HG02981 (cell line): Measurements from ENCODE around the gene CSN2.
"Not testable (repeated sequence)": the region's sequence is repeated elsewhere in the genome, so short reads cannot be mapped to it uniquely, and the experiment has no call there.

Experiments used
- ATAC-seq: cut with Tn5 transposase; IDR thresholded peaks from one replicate; pipeline ENCODE4 v1.9.1; 2021; ENCODE audit warnings: mild to moderate bottlenecking, moderate library complexity; ENCODE audit not compliant: unreplicated experiment

CSN2 gene, protein sequence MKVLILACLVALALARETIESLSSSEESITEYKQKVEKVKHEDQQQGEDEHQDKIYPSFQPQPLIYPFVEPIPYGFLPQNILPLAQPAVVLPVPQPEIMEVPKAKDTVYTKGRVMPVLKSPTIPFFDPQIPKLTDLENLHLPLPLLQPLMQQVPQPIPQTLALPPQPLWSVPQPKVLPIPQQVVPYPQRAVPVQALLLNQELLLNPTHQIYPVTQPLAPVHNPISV

DNA sequence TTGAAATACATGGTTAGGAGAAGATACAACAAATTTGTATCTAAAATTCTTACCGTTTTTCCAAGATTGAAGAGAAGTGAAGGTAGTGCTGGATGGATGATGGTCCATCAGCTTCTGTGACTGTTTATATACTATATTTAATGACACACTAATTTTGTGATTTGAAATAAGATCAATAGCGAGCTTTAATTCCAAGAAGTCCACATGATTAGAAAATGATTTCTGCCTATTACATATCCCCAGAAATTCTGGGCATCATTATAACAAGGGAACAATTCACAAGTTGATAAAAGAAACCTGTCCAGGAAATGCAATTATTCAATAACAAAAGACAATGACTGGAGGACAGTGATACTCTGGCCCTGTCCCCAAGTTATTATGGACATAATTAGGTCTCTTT is at the start of gene CSN2:
CSN2 (minus strand) TSS at position 101 of the 400 bp plus-strand sequence. CDS start 4,733 bp downstream, outside the sequence.
- no peak for ATAC-seq

DNA sequence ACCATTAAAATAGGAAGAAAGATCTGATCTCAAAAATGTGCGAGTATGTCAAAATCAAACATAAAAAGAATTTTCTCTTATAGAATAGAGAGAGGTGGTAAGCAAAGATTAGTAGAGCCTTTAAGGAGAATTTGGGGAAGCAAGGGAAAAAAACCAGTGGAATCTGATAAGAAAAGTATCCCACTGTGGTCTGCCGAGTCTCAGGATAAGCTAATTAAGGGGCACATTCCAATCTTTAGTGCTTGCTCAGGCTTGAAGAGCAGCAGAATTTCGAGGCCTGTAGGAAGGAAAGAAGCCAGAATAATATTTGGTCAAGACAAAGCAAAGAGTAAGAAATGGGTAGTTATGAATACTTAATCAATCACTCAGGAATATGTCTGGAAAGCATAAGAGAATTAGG is 43.2 kb upstream of the CSN2 start:
- no peak for ATAC-seq

DNA sequence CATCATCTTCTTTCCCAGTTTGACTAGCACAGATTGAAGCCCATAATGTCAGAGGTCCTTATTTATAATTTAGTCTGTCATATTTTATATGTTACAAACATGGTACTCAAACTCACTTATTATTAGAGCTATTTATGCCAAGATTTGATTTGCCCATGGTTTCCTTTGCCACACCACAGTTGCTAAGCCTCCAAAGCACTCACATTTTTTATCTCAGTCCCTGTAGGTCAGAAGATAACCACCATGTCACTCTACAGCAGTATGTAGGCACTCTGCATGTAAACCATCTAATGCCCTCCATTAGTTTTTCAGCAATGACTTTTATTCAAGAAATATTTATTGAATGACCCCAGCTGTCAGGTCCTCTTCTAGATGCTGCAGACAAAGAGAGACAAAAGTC is 37.0 kb upstream of the CSN2 start:
- ATAC-seq: no peak

DNA sequence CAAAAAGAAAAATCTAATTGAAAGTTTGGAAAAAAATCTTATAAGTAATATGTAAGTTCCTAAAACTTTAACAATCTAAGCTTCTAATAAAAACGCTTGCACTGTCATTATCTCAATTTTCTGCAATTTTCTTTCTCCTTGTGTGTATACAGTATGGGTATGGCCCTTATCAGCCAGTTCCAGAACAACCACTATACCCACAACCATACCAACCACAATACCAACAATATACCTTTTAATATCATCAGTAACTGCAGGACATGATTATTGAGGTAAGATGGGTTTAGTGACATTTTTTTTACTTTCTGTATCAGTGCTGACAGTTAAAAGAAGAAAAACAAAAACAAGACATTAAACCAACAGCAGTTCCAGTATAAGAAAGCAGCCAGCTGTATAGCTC is 35.2 kb upstream of the CSN2 start:
- ATAC-seq: no peak

DNA sequence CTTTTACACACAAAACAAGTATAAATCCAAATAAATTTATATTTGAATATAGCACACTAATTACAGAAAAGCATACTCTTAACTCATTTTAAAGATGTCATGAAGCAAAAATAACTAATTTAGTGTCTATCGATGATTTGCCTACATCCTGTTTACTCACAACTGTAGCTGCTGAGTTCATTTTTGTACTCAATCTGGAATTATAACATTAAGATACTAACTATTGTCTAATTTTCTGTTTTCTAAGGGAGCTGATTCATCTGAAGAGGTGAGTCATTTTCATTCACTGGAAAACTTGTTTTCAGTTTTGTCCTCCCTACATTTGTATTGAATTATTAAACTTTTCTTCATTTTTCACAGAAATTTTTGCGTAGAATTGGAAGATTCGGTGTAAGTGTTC is 33.9 kb upstream of the CSN2 start:
- no peak for ATAC-seq

DNA sequence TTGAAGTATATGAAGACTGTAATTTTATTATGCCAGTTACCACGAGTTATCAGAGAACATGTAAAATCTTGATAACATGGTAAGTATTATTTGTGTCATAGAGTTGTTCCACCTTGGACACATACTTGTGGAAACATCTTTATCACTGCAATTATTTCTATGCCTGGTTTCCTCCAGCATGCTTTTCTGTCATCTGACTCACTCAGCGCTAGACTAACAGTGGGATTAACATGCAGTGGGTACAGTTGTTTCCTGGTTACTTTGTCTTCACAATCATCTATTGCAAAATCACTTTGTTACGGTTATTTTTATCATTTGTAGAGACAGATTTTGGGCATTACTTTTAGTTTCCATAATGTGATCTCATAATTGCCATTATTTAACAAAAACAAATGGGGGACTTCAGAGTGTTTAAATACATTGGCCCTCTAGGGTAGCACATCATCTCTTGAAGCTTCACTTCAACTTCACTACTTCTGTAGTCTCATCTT is 30.0 kb upstream of the CSN2 start, which contains the start of gene STATH:
STATH (plus strand) TSS at position 441 of the 491 bp plus-strand sequence. CDS start 2,472 bp downstream, outside the sequence.
- ATAC-seq: no peak

DNA sequence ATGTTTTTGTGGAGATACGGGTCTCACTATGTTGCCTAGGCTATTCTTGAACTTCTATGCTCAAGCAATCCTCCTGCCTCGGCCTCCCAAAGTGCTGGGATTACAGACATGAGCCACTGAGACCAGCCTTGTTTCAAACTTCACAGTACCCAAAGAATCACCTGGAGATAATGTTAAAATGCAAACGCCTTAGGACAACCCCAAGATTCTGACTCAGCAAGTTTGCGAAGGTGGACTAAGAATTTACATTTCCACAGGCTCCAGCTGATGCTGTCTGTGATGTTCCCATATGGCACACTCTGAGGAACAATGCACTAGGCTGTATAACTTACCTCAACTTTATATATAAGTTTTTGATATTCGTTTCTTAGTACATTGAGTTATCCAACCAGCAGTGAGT is 29.3 kb upstream of the CSN2 start:
- ATAC-seq: no peak

DNA sequence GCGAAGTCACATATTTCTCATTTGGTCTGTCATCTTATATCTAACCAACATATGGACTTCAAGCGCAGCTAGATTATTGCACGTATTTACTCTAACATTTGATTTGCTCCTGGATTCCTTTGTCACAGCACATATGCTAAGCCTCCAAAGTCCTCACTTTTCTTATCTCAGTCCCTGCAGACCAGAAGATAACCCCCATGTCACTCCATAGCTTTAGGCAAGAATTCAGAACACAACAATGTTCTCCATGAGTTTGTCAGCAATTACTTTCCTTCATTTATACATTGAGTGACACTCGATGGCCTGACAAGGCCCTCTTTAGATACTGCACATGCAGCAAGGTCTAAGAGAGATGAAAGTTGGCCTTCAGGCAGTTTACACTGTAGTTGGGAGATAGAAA is 25.5 kb upstream of the CSN2 start:
- ATAC-seq: no peak

DNA sequence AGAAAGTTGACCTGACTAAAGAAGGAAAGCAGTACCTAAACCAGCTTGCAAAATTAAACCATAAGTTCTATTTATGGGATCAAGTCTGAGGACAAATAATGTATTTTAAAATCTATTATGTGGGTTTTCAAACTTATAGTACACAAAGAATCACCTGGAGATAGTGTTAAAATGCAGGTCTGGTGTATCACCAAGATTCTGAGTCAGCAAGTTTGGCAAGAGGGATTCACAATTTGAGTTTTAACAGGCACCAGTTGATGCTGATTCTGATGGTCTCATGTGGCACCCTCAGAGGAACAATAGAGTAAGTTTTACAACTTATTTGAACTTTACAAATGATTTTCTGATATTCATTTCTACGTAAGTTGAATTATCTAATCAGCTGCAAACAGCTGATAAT is 21.1 kb upstream of the CSN2 start:
- ATAC-seq: no peak

DNA sequence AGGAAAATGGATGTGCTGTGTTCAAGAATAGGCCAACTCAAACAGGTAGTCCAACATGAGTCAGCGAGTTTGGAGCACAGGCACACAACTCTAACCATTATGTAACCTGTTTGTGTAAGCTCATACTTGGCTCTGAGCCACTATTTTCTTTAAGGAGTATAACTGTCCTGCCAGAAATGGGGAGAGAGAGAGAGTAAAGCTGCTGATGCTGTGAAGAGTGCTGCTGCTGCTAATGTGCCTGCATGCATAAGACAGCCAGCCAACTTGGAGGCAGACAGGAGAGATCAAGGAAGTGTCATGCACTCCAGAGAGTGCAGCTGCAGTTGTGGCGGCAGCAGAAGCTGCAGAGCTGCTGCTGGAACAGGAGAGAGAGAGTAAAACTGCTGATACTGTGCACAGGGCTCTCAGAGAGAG is 18.5 kb upstream of the CSN2 start:
- ATAC-seq: no peak

DNA sequence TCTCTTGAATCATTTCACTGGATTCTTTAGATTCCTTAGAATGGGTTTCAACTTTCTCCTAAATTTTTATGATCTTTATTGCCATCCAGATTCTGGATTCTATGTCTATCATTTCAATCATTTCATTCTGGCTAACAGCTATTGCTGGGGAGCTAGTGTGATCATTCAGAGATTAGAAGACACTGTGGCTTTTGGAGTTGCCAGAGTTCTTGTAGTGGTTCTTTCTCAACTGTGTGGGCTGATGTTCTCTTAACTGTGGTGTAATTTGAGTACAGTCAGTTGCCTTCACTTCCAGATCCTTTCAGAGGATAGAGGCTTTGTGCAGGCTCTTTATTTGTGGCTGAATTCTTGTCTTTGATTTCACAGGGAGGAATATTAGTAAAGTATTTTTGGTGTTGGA is 12.1 kb upstream of the CSN2 start:
- no peak for ATAC-seq

DNA sequence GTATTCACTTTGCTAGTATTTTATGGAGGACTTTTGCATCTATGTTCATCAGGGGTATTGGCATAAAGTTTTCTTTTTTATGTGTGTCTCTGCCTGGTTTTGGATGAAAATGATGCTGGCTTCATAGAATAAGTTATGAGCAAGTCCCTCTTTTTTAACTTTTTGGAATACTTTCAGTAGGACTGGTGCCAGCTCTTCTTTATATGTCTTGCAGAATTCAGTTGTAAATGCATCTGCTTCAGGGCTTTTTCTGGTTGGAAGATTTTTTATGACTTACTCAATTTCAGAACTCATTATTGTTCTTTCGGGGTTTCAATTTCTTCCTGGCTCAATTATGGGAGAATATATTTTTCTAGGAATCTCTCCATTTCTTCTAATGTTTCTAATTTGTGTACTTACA is 9.1 kb upstream of the CSN2 start:
- no peak for ATAC-seq

DNA sequence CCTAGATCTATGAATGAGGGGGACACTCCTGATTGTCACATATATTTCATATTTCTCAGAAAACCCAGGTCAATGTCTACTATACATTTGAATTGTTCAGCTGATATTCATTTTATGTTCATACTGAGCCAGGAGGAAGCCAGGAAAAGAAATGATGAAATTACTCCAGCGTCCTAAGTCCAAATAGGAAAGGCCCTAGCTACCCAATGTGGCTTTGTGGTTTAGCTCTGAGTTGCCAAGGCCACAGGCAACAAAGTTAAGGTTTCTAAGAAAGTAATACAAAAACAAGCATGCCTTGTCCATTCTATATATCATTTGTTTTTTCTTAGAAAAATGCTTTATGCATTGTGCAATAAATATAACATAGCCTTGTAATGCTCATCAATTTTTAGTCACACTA is 4.5 kb upstream of the CSN2 start:
- ATAC-seq: no peak

DNA sequence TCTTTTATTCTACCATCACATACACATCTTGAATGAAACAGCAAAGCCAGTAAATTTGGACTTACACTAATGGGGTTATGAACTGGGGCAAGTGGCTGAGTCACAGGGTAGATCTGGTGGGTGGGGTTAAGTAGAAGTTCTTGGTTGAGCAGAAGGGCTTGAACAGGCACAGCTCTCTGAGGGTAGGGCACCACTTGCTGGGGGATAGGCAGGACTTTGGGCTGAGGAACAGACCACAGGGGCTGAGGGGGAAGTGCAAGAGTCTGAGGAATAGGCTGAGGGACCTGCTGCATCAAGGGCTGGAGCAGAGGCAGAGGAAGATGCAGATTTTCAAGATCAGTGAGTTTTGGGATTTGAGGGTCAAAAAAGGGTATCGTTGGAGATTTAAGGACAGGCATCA is 8.3 kb downstream of the CSN2 start:
- no peak for ATAC-seq

DNA sequence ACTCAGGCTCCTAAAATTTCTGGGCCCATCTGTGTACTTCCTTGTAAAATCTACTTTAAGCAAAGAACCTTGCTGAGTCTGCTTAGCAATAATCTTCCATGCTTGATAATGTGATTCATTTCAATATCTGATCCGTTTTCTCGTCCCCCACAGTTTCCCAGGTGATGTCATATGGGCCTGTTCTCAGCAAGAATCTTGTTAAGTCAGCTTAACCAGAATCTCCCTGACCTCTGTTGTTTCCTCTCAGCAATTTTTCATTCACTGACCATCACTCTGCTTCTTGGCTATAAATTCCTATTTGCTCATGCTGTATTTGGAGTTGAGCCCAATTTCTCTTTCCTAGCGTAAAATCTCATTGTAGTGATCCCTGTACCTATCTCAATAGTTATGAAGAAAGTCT is 13.9 kb downstream of the CSN2 start:
- ATAC-seq: no peak

DNA sequence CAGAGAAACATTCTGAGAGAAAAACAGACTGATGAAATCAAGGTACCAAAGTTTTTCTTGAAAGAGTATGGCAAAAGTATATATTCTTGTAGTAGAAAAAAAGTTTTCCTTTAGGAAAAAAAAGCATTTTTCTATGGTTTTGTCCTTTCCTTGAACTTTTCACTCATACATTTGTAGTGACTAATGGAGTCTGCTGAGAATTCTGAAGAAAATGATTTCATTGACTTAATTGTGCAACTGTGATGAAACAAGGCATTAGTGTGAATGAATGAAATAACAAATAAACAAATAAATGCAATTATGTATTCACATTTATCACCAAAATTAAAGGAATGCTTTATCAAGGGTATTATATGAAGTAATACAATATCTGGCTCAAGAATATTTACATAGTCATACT is 29.0 kb downstream of the CSN2 start:
- ATAC-seq: no peak

DNA sequence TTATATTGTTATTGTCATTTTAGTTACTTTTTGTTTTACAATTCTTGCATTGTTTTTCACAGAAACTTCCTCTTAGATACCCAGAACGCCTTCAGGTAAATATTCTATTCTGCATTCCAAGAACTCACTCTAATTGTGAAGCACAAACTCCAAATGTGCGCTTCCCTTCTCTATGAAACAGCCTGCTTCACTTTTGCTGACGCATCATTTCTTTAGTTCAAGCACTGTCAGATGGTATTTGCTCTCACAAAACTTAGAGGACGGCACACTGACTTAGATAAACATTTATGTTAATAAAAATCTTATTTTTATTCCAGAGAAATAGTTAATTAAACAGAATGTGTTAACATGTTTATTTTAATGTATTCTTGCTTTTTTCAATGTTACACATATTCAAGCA is 31.4 kb downstream of the CSN2 start:
- ATAC-seq: no peak

DNA sequence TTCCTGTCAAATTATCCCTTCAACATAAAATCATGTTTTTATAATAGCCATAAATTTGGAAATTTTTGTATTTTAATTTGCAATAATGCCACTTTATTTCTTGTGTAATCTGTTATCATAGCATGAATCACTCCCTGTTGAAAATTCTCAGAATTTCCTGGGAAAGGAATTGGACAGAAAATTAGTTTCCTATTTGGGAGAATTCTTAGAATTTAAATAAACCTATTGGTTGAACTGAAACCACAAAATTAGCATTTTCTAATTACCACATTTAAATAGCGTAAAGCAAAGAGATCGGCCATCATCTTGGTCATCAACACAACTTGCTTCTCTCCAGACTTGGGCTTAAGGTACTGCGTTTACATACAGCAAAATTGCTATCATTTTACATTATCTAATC is 34.8 kb downstream of the CSN2 start, which contains the start of gene CSN1S1:
CSN1S1 (plus strand) TSS at position 301 of the 400 bp plus-strand sequence. CDS start 1,488 bp downstream, outside the sequence.
- no peak for ATAC-seq

DNA sequence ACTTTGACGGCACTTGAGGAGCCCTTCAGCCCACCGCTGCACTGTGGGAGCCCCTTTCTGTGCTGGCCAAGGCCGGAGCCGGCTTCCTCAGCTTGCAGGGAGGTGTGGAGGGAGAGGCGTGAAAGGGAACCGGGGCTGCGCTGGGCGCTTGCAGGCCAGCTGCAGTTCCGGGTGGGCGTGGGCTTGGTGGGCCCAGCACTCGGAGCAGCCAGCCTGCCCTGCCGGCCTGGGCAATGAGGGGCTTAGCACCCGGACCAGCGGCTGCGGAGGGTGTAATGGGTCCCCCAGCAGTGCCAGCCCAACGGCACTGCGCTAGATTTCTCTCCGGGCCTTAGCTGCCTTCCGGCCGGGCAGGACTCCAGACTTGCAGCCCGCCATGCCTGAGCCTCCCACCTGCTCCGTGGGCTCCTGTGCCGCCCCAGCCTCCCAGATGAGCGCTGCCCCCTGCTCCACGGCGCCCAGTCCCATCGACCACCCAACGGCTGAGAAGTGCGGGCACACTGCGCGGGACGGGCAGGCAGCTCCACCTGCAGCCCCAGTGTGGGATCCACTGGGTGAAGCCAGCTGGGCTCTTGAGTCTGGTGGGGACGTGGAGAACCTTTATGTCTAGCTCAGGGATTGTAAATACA is 41.6 kb downstream of the CSN2 start:
- not testable (repeated sequence) for ATAC-seq

DNA sequence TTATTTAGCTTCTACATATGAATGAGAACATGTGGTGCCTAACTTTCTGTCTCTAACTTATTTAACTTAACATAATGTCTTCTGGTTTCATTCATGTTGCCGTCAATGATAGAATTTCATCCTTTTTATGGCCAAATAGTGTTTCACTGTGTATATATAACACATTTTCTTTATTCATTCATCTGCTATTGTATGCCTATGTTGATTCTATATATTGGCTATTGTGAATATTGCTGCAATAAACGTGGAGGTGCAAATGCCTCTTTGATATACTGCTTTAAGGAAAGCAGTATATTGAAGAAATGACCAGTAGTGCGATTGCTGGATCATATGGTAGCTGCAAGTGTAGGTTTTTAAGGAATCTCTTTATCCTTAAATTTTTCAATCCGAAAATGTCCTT is 44.7 kb downstream of the CSN2 start:
- ATAC-seq: no peak

DNA sequence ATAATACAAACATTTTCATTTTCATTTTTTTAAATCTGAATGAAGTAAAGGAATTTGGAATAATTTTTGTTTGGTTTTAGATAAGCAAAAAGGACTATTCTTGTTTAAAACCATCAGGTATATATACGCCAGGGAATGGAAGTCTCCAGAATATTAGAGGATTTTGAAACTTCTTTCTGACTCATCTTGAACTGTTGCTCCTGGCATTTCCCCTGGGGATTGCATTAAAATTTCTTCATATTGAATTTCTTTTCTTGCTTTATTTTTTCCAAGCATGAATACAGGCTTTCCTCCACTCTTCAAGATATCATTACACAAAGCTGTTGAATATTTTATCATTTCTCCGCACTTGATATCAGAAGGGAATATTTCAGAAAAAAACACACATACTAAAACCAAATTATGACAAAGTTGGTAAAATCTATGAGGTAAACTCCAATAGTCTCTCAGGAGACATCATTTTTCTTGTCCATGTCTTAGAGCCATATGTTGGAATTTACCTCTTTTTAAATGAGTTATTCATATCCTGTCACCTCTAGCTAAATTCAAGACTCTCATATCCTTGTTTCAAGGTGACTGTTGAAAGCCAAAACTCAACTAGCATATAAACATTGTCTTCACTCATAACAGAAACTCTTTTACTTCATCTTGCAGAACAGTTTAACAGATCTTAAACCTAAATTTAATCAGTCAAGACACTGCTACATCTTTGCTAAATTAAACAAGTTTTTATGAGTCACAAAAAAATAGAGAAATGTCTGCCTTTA is 55.3 kb downstream of the CSN2 start:
- ATAC-seq: peak; percentile 66

DNA sequence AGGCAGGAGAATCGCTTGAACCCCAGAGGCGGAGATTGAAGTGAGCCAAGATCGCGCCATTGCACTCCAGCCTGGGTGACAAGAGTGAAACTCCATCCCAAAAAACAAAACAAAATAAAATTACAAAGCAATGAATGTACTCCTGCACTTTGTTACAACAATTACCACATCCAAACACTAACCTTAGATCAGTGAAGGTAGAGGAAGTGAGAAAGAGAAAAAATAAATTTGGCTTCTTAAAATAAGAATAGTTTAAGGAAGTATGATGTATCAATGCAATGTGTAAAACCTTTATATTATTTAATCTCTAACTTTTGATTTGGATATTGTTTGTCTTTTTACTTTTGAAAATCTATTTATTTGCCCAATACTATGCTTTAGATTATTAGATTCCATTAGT is 56.3 kb downstream of the CSN2 start:
- ATAC-seq: no peak
